Activated CD8-positive, alpha-beta T cell treated with anti-CD3 and anti-CD28 coated beads for 36 hours (primary cell): ENCODE data around the gene SLC44A5. TPM values are rescaled to one million over a fixed set of nuclear protein-coding genes. Genes with fewer than 3 reads are reported as not detected.

ENCODE experiments used
- ATAC-seq: fragments of 200-7000 bp; cut with Tn5 transposase; one replicate; pipeline ENCODE4 v1.10.0; 2021; ENCODE audit warnings: mild to moderate bottlenecking, moderate library complexity
- CTCF ChIA-PET: fragments of 350-600 bp; sonication (Branson Sonifier 250); formaldehyde crosslinking; loops from one replicate; lab custom pipeline; 2021; ENCODE audit warnings: antibody characterized with exemption; lab: Charles Lee
- POLR2A ChIA-PET: fragments of 350-600 bp; sonication (Branson Sonifier 250); formaldehyde crosslinking; loops from one replicate; lab custom pipeline; 2021; ENCODE audit warnings: antibody characterized with exemption; lab: Charles Lee
- DNase-seq: peaks from one replicate; pipeline ENCODE4 v3.0.0-alpha.2; 2020
- H3K27ac Mint-ChIP-seq: one replicate; pipeline ENCODE4 v1.8.0; 2021; ENCODE audit warnings: mild to moderate bottlenecking, mixed read lengths
- H3K27me3 Mint-ChIP-seq: one replicate; pipeline ENCODE4 v1.8.0; 2021; ENCODE audit warnings: mixed read lengths
- H3K36me3 Mint-ChIP-seq: one replicate; pipeline ENCODE4 v1.8.0; 2021; ENCODE audit warnings: low read depth, mixed read lengths
- H3K4me1 Mint-ChIP-seq: one replicate; pipeline ENCODE4 v1.8.0; 2021; ENCODE audit warnings: low read depth, mixed read lengths
- H3K4me3 Mint-ChIP-seq: one replicate; pipeline ENCODE4 v1.8.0; 2021; ENCODE audit warnings: mild to moderate bottlenecking, moderate library complexity, mixed read lengths
- H3K9me3 Mint-ChIP-seq: one replicate; pipeline ENCODE4 v1.8.0; 2021; ENCODE audit warnings: mixed read lengths
- CTCF ChIP-seq: fragments of 200-600 bp; IDR thresholded peaks from one replicate; pipeline ENCODE4 v1.8.0; 2022; ENCODE audit warnings: antibody characterized with exemption, mild to moderate bottlenecking
- intact Hi-C: fragments of 100-400 bp; cut with micrococcal nuclease; formaldehyde crosslinking; loops from one replicate; pipeline ENCODE4 v1.10.0; 2022
- total RNA-seq, 2 experiments: library from RNA; stranded (reverse); gene quantifications; one replicate each; pipeline ENCODE4 v1.2.3, GENCODE V29; 2021

The SLC44A5 gene
- total RNA-seq, 2 experiments from 2014 or later = 0.11 to 0.22 TPM

GRCh38 chr1:75529488-75529887 is 81.4 kb downstream of the SLC44A5 start:
- ATAC-seq = no peak
- H3K4me3 Mint-ChIP-seq = no peak overlapping the region
- ChIA-PET CTCF (no interaction called here), POLR2A (no interaction called here)
- H3K4me1 Mint-ChIP-seq = no peaks in the 10 kb centered on the region
- H3K27ac Mint-ChIP-seq = no peak overlapping the region
- no peaks in the 10 kb centered on the region for H3K36me3 Mint-ChIP-seq
- no peak for DNase-seq
- intact Hi-C loops = no loop called here
- no peaks in the 10 kb centered on the region for H3K9me3 Mint-ChIP-seq
- H3K27me3 Mint-ChIP-seq = peaks cover 1% of the 10 kb centered on the region
- TF ChIP-seq CTCF = no peak

GRCh38 chr1:75528001-75528400 is 82.9 kb downstream of the SLC44A5 start:
- H3K27me3 Mint-ChIP-seq = peaks cover 1% of the 10 kb centered on the region
- no peak for TF ChIP-seq CTCF
- ChIA-PET CTCF (no interaction called here), POLR2A (no interaction called here)
- H3K9me3 Mint-ChIP-seq = no peaks in the 10 kb centered on the region
- H3K4me1 Mint-ChIP-seq = no peaks in the 10 kb centered on the region
- intact Hi-C loops = no loop called here
- no peak overlapping the region for H3K27ac Mint-ChIP-seq
- H3K4me3 Mint-ChIP-seq = no peak overlapping the region
- no peak for DNase-seq
- no peak for ATAC-seq
- no peaks in the 10 kb centered on the region for H3K36me3 Mint-ChIP-seq

DNA sequence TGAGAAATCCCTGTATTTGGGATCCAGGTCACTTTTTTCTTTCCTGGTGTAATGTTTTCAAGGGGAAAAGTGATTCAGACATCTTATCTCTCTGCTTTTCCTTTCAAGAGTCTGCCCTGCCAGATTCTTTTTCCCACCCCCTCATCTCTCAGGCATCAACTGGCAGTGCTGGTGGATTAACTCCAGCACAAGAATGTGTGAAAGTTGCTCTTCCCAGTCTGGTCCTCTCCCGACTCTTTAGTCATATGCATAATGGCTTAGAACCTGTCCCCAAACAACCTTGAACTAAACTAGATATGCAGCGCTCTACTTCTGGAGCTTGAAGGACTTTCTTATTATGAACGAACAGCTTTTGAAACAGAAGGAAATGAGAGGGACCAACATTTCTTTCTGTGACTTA is 88.5 kb downstream of the SLC44A5 start:
- ATAC-seq (no peak), DNase-seq (no peak)
- POLR2A ChIA-PET = no interaction called here
- Mint-ChIP-seq H3K4me1 (no peaks in the 10 kb centered on the region), H3K4me3 (no peak overlapping the region), H3K9me3 (no peaks in the 10 kb centered on the region), H3K27ac (no peak overlapping the region), H3K36me3 (no peaks in the 10 kb centered on the region), H3K27me3 (no peaks in the 10 kb centered on the region)
- CTCF ChIA-PET = no interaction called here
- TF ChIP-seq CTCF = no peak
- intact Hi-C loops = no loop called here

- no peaks in the 10 kb centered on the region for H3K4me1 Mint-ChIP-seq
- H3K27ac Mint-ChIP-seq = no peak overlapping the region
- no peak for TF ChIP-seq CTCF
- H3K9me3 Mint-ChIP-seq = no peaks in the 10 kb centered on the region
- intact Hi-C loops = no loop called here
- ChIA-PET POLR2A (no interaction called here), CTCF (interaction anchor here (1.2 kb wide), 1 partner anchor 11 kb away, joined by 3 read pairs; no protein-coding TSS in a partner anchor)
- DNase-seq (no peak), ATAC-seq (no peak)
- no peaks in the 10 kb centered on the region for H3K36me3 Mint-ChIP-seq
- no peak overlapping the region for H3K4me3 Mint-ChIP-seq
- H3K27me3 Mint-ChIP-seq = no peaks in the 10 kb centered on the region
These were observed 89.3 kb downstream of the SLC44A5 start for GRCh38 chr1:75521658-75522057.

- POLR2A ChIA-PET = no interaction called here
- Mint-ChIP-seq H3K4me3 (no peak overlapping the region), H3K9me3 (no peaks in the 10 kb centered on the region), H3K27me3 (no peaks in the 10 kb centered on the region), H3K36me3 (no peaks in the 10 kb centered on the region), H3K4me1 (no peaks in the 10 kb centered on the region), H3K27ac (no peak overlapping the region)
- no peak for ATAC-seq
- CTCF ChIA-PET = interaction anchor here (1.2 kb wide), 1 partner anchor 12 kb away, joined by 3 read pairs; no protein-coding TSS in a partner anchor
- no peak for TF ChIP-seq CTCF
- no peak for DNase-seq
- intact Hi-C loops = no loop called here
These were observed 89.9 kb downstream of the SLC44A5 start for GRCh38 chr1:75520862-75521475.
